ENCODE measurements around the gene MEI1. TPM values are rescaled to one million over a fixed set of nuclear protein-coding genes. Genes with fewer than 3 reads are reported as not detected.

MEI1 gene
- total RNA-seq, 2 experiments from 2014 or later = 27.7 to 28.4 TPM

- Mint-ChIP-seq H3K9me3 (no peaks in the 10 kb centered on the region), H3K27me3 (no peaks in the 10 kb centered on the region), H3K36me3 (ENCODE audit: low read depth) (no peaks in the 10 kb centered on the region), H3K4me3 (no peak overlapping the region), H3K4me1 (ENCODE audit: low read depth) (no peaks in the 10 kb centered on the region), H3K27ac (no peak overlapping the region)
- ChIA-PET POLR2A (no interaction called here), CTCF (no interaction called here)
- DNase-seq = no peak
- no peak for TF ChIP-seq CTCF (IDR thresholded peaks at IDR 0.05)
- intact Hi-C loops (cut with micrococcal nuclease) = no loop called here
- ATAC-seq = no peak
These were observed 10.0 kb downstream of the MEI1 start for GRCh38 chr22:41709341-41709740.

- Mint-ChIP-seq H3K27me3 (no peaks in the 10 kb centered on the region), H3K9me3 (no peaks in the 10 kb centered on the region), H3K4me1 (ENCODE audit: low read depth) (no peaks in the 10 kb centered on the region), H3K4me3 (no peak overlapping the region), H3K36me3 (ENCODE audit: low read depth) (no peaks in the 10 kb centered on the region), H3K27ac (no peak overlapping the region)
- POLR2A ChIA-PET = no interaction called here
- no peak for DNase-seq
- no peak for ATAC-seq
- CTCF ChIA-PET = interaction anchor here (3.5 kb wide), 1 partner anchor 15 kb away, joined by 24 read pairs; no protein-coding TSS in a partner anchor
- TF ChIP-seq CTCF (IDR thresholded peaks at IDR 0.05) = no peak
- intact Hi-C loops (cut with micrococcal nuclease) = no loop called here
These were observed 13.7 kb downstream of the MEI1 start for GRCh38 chr22:41713004-41713403.

- CTCF ChIA-PET = interaction anchor here (0.9 to 1.2 kb wide), 2 partner anchors 24 to 25 kb away, joined by 3 to 4 read pairs; no protein-coding TSS in a partner anchor
- intact Hi-C loops (cut with micrococcal nuclease) = no loop called here
- POLR2A ChIA-PET = interaction anchor here (0.6 kb wide), 1 partner anchor 288 kb away, joined by 3 read pairs; no protein-coding TSS in a partner anchor
These were observed 23.2 kb downstream of the MEI1 start for GRCh38 chr22:41722496-41722895.

GRCh38 chr22:41725510-41726110 lies 26.3 kb downstream of the MEI1 start:
- ChIA-PET CTCF (interaction anchor here (1.9 kb wide), 1 partner anchor 28 kb away, joined by 5 read pairs; no protein-coding TSS in a partner anchor), POLR2A (no interaction called here)
- no peak for TF ChIP-seq CTCF (IDR thresholded peaks at IDR 0.05)
- no peak overlapping the region for H3K4me3 Mint-ChIP-seq
- no peaks in the 10 kb centered on the region for H3K4me1 Mint-ChIP-seq (ENCODE audit: low read depth)
- no peak overlapping the region for H3K27ac Mint-ChIP-seq
- H3K9me3 Mint-ChIP-seq = no peaks in the 10 kb centered on the region
- intact Hi-C loops (cut with micrococcal nuclease) = no loop called here
- DNase-seq = no peak
- no peaks in the 10 kb centered on the region for H3K36me3 Mint-ChIP-seq (ENCODE audit: low read depth)
- H3K27me3 Mint-ChIP-seq = no peaks in the 10 kb centered on the region
- ATAC-seq = no peak

More at GRCh38 chr22:41722496-41722895, 23.2 kb downstream of the MEI1 start:
- Mint-ChIP-seq H3K27me3 (no peaks in the 10 kb centered on the region), H3K9me3 (no peaks in the 10 kb centered on the region), H3K27ac (no peak overlapping the region), H3K4me3 (no peak overlapping the region), H3K4me1 (ENCODE audit: low read depth) (no peaks in the 10 kb centered on the region), H3K36me3 (ENCODE audit: low read depth) (no peaks in the 10 kb centered on the region)
- no peak for DNase-seq
- no peak for TF ChIP-seq CTCF (IDR thresholded peaks at IDR 0.05)
- ATAC-seq = no peak

- CTCF ChIA-PET = interaction anchor here (1.2 to 4.1 kb wide), 3 partner anchors 15 to 69 kb away, joined by 4 to 18 read pairs (median 7); partner anchors contain the start of genes CCDC134 and MEI1
- no peak for ATAC-seq
- no peak overlapping the region for H3K27ac Mint-ChIP-seq
- H3K36me3 Mint-ChIP-seq (ENCODE audit: low read depth) = no peaks in the 10 kb centered on the region
- intact Hi-C loops (cut with micrococcal nuclease) = no loop called here
- H3K4me3 Mint-ChIP-seq = no peak overlapping the region
- H3K27me3 Mint-ChIP-seq = no peaks in the 10 kb centered on the region
- no peak for TF ChIP-seq CTCF (IDR thresholded peaks at IDR 0.05)
- DNase-seq = no peak
- POLR2A ChIA-PET = interaction anchor here (0.7 kb wide), 1 partner anchor 33 kb away, joined by 3 read pairs; the partner anchor contains the start of gene MEI1
- no peaks in the 10 kb centered on the region for H3K9me3 Mint-ChIP-seq
- H3K4me1 Mint-ChIP-seq (ENCODE audit: low read depth) = no peaks in the 10 kb centered on the region
These were observed 32.3 kb downstream of the MEI1 start for GRCh38 chr22:41731609-41732008.

Measured in activated CD8-positive, alpha-beta T cell treated with anti-CD3 and anti-CD28 coated beads for 36 hours (primary cell).